ENCODE results near the gene CCDC171. TPM values are rescaled to one million over a fixed set of nuclear protein-coding genes. Genes with fewer than 3 reads are reported as not detected.

The CCDC171 gene
- total and polyA plus RNA-seq, 2 of the 13 experiments (the other 11 are each of a cell fraction or from before 2014, with no cell fraction given), result 0.95 to 2.5 TPM

DNA sequence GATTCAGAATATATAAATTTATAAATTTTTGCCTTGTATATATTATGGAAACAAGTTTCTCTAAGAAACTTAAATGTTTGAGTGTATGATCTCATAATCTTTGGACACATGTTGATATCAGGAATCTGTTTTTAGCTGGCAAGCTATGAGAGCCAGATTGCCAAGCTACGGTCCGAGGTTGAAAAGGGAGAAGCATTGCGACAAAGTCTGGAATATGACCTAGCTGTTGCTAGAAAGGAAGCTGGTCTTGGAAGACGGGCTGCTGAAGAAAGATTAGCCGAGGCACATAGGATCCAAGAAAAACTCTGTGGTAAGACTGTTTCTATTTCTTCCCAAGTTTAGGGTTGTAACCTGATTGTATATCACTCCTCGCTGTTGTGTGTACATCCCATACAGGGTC lies 25.9 kb downstream of the CCDC171 start (continued):
- TF ChIP-seq, protein P1, sequence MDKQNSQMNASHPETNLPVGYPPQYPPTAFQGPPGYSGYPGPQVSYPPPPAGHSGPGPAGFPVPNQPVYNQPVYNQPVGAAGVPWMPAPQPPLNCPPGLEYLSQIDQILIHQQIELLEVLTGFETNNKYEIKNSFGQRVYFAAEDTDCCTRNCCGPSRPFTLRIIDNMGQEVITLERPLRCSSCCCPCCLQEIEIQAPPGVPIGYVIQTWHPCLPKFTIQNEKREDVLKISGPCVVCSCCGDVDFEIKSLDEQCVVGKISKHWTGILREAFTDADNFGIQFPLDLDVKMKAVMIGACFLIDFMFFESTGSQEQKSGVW (CRISPR knock-in tag; IDR thresholded peaks at IDR 0.05; ENCODE audit: borderline replicate concordance), result no peak
- TF ChIP-seq AKAP8 (CRISPR knock-in tag; IDR thresholded peaks at IDR 0.05), result no peak
- TF ChIP-seq JDP2 (CRISPR knock-in tag; IDR thresholded peaks at IDR 0.05; ENCODE audit: borderline replicate concordance), result no peak
- no peak for TF ChIP-seq ZBTB42 (CRISPR knock-in tag; IDR thresholded peaks at IDR 0.05)
- TF ChIP-seq SIX4 (CRISPR knock-in tag; IDR thresholded peaks at IDR 0.05), result no peak
- TF ChIP-seq PCBP2 (optimal IDR thresholded peaks at IDR 0.05; ENCODE audit: low read depth, low read length, poor library complexity, severe bottlenecking), result no peak
- no peak for TF ChIP-seq CENPX (CRISPR knock-in tag; IDR thresholded peaks at IDR 0.05)
- TF ChIP-seq ATRX (CRISPR knock-in tag; IDR thresholded peaks at IDR 0.05; ENCODE audit: borderline replicate concordance), result no peak

- intact Hi-C loops (cut with micrococcal nuclease; ENCODE audit: unreplicated experiment), result no loop called here
- BruUV-seq (replicated peaks), result no TSS peak
Observed at GRCh38 chr9:15584379-15584778, 31.5 kb downstream of the CCDC171 start.

More at GRCh38 chr9:15584379-15584778, 31.5 kb downstream of the CCDC171 start:
- Histone ChIP-seq H3K4me1 (ENCODE audit: insufficient read depth, low read length) (peaks cover 5% of the 10 kb centered on the region; the same call in 1 of the 2 replicates), H3K79me2 (ENCODE audit: insufficient read depth, low read length) (no peaks in the 10 kb centered on the region), H3K9ac (ENCODE audit: insufficient read depth, low read depth, low read length) (no peak overlapping the region), H3K36me3 (replicated peaks in 1 of 2; ENCODE audit: control insufficient read depth in 1 of 2, insufficient read depth in 2 of 2, low read length in 2 of 2) (no peaks in the 10 kb centered on the region), H4K20me1 (ENCODE audit: insufficient read depth, low read length) (no peaks in the 10 kb centered on the region), H3K9me3 (ENCODE audit: low read length) (no peaks in the 10 kb centered on the region), H3K4me2 (ENCODE audit: low read depth, low read length) (no peak overlapping the region), H3K4me3 (replicated peaks in 1 of 3; ENCODE audit: insufficient read depth in 1 of 3, low read depth in 2 of 3, low read length in 3 of 3) (no peak overlapping the region), H3K27ac (ENCODE audit: extremely low read length, insufficient read depth, low read length) (no peak overlapping the region), H2AFZ (ENCODE audit: low read length) (no peak overlapping the region), H3K27me3 (ENCODE audit: control insufficient read depth in 1 of 2, insufficient read depth in 2 of 2, low read length in 2 of 2) (no peaks in the 10 kb centered on the region)
- FAIRE-seq, result no peak
- in situ Hi-C loops (cut with HindIII; ENCODE audit: extremely low pct_ligation_motif_present, low pct_unique_long_range_greater_than_20kb), result no loop called here
- ChIA-PET POLR2A (no interaction called here), CTCF (ENCODE audit: low intra/inter-chr PET ratio, low total read pairs) (no interaction called here)
- no peak for ATAC-seq
- no peak for DNase-seq (ENCODE audit: low spot score)
- TF ChIP-seq HDAC1 (CRISPR knock-in tag; IDR thresholded peaks at IDR 0.05) (no peak), ZNF670 (CRISPR knock-in tag; IDR thresholded peaks at IDR 0.05; ENCODE audit: borderline replicate concordance) (no peak), ZUFSP (CRISPR knock-in tag; IDR thresholded peaks at IDR 0.05; ENCODE audit: borderline replicate concordance) (no peak), EEA1 (CRISPR knock-in tag; IDR thresholded peaks at IDR 0.05; ENCODE audit: borderline replicate concordance) (no peak), RXRB (CRISPR knock-in tag; IDR thresholded peaks at IDR 0.05; ENCODE audit: borderline replicate concordance) (no peak), NR1H2 (CRISPR knock-in tag; IDR thresholded peaks at IDR 0.05; ENCODE audit: borderline replicate concordance, low read depth) (no peak)
- WGBS (ENCODE audit: low lambda C conversion rate), result 83% methylated on average over 3 of the region's 3 CpGs

All from HepG2 (cell line).